H4 (cell line): ENCODE data around the gene ABHD14A. TPM values are rescaled to one million over a fixed set of nuclear protein-coding genes. Genes with fewer than 3 reads are reported as not detected.
A peak's percentile ranks its signal among the peaks of the same experiment; 100 is the strongest.

ENCODE experiments used
- DNase-seq: peaks from one replicate; pipeline ENCODE4 v3.0.0-alpha.2; 2015; ENCODE audit warnings: low spot score
- total RNA-seq: library from RNA; depleted of rRNA; stranded (reverse); fragments of >200 nt; shearing (Covaris generic); gene quantifications from 2 replicates; pipeline ENCODE4 v1.2.3, GENCODE V29; 2014

Gene ABHD14A
- total RNA-seq, 1 experiment from 2014 or later: 8.0 TPM

- no peak for DNase-seq
Measured at GRCh38 chr3:51940648-51941462, 34.0 kb upstream of the ABHD14A start.

GRCh38 chr3:51941463-51941797 lies 33.4 kb upstream of the ABHD14A start:
- no peak for DNase-seq

GRCh38 chr3:51941798-51942602 lies 32.9 kb upstream of the ABHD14A start, which contains the start of the genes PARP3 and RRP9:
TSS of gene PARP3 (plus strand) at chr3:51942363. CDS start at chr3:51943356, 993 bp downstream.
TSS of gene RRP9 (minus strand) at chr3:51941904. CDS start at chr3:51941867, 37 bp downstream.
- peak; percentile 98 for DNase-seq

- peak; percentile 20 for DNase-seq
Measured at GRCh38 chr3:51942603-51943450, 32.0 kb upstream of the ABHD14A start.

GRCh38 chr3:51943451-51944391 lies 31.1 kb upstream of the ABHD14A start:
- no peak for DNase-seq

GRCh38 chr3:51944451-51945021 lies 30.3 kb upstream of the ABHD14A start:
- DNase-seq: no peak

GRCh38 chr3:51945031-51945840 lies 29.6 kb upstream of the ABHD14A start:
- no peak for DNase-seq

GRCh38 chr3:51945926-51946705 lies 28.7 kb upstream of the ABHD14A start:
- DNase-seq: no peak

- no peak for DNase-seq
Measured at GRCh38 chr3:51946796-51947195, 28.1 kb upstream of the ABHD14A start.

GRCh38 chr3:51947215-51947900 lies 27.5 kb upstream of the ABHD14A start:
- no peak for DNase-seq

- DNase-seq: no peak
Measured at GRCh38 chr3:51948016-51948580, 26.8 kb upstream of the ABHD14A start.

- DNase-seq: no peak
Measured at GRCh38 chr3:51949121-51949520, 25.7 kb upstream of the ABHD14A start.

GRCh38 chr3:51950899-51951298 lies 24.0 kb upstream of the ABHD14A start:
- DNase-seq: no peak

GRCh38 chr3:51953445-51953844 lies 21.4 kb upstream of the ABHD14A start:
- DNase-seq: no peak

GRCh38 chr3:51954105-51954504 lies 20.8 kb upstream of the ABHD14A start:
- DNase-seq: no peak

GRCh38 chr3:51954713-51955112 lies 20.2 kb upstream of the ABHD14A start:
- no peak for DNase-seq

GRCh38 chr3:51955175-51955892 lies 19.5 kb upstream of the ABHD14A start, which contains the start of gene GPR62:
TSS of gene GPR62 (plus strand) at chr3:51955381. CDS start at chr3:51955653, 272 bp downstream.
- no peak for DNase-seq
